ENCODE data around the gene IGSF8. TPM values are rescaled to one million over a fixed set of nuclear protein-coding genes. Genes with fewer than 3 reads are reported as not detected.

The IGSF8 gene
- total RNA-seq, 1 donor from 2014 or later, result 37.5 TPM

DNA sequence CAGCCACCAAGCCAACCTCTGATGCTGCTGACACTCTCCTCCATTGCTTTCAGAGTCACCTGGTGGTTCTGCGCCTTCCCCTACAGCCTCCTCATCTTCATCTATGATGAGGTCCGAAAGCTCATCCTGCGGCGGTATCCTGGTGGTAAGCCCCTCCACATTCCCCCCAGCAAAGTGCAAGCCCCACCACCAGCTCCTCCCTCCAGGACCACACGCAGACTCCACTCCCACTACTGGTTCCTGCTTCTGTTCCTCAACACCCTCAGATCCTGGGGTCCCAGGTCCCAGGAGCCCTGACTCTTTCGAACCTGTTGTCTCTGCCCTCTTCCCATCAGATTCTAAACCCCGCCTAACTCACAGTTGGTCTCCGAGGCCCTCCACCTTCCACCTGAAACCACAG, 41.4 kb upstream of the IGSF8 start:
- H3K27ac ChIP-seq, result no peak overlapping the region
- no peaks in the 10 kb centered on the region for H3K36me3 ChIP-seq
- ATAC-seq (no peak), DNase-seq (no peak)
- TF ChIP-seq, protein P1, sequence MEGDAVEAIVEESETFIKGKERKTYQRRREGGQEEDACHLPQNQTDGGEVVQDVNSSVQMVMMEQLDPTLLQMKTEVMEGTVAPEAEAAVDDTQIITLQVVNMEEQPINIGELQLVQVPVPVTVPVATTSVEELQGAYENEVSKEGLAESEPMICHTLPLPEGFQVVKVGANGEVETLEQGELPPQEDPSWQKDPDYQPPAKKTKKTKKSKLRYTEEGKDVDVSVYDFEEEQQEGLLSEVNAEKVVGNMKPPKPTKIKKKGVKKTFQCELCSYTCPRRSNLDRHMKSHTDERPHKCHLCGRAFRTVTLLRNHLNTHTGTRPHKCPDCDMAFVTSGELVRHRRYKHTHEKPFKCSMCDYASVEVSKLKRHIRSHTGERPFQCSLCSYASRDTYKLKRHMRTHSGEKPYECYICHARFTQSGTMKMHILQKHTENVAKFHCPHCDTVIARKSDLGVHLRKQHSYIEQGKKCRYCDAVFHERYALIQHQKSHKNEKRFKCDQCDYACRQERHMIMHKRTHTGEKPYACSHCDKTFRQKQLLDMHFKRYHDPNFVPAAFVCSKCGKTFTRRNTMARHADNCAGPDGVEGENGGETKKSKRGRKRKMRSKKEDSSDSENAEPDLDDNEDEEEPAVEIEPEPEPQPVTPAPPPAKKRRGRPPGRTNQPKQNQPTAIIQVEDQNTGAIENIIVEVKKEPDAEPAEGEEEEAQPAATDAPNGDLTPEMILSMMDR (IDR thresholded peaks at IDR 0.05), result no peak
- no peak overlapping the region for H3K4me3 ChIP-seq
- no peaks in the 10 kb centered on the region for H3K27me3 ChIP-seq
- no peaks in the 10 kb centered on the region for H3K9me3 ChIP-seq
- no peaks in the 10 kb centered on the region for H3K4me1 ChIP-seq
- intact Hi-C loops (cut with DNase I), result no loop called here

- H3K4me3 ChIP-seq, result no peak overlapping the region
- H3K36me3 ChIP-seq, result no peaks in the 10 kb centered on the region
- H3K9me3 ChIP-seq, result no peaks in the 10 kb centered on the region
- DNase-seq, result no peak
- no peaks in the 10 kb centered on the region for H3K27me3 ChIP-seq
- intact Hi-C loops (cut with DNase I), result no loop called here
- no peak overlapping the region for H3K27ac ChIP-seq
- no peak for ATAC-seq
- no peaks in the 10 kb centered on the region for H3K4me1 ChIP-seq
- TF ChIP-seq, protein P1 (IDR thresholded peaks at IDR 0.05), result no peak
Observed at GRCh38 chr1:160137216-160137862, 38.9 kb upstream of the IGSF8 start.

DNA sequence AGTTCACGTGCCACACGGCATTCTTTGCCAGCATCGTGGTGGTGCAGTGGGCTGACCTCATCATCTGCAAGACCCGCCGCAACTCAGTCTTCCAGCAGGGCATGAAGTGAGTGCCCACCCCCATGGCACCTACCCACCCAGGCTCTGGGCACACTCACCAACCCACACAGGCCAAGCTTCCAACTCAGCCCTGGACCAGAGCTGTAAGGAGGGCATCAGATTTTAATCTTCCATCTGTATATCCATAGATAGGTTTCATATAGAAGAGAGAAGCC, 38.4 kb upstream of the IGSF8 start:
- intact Hi-C loops (cut with DNase I), result no loop called here

DNA sequence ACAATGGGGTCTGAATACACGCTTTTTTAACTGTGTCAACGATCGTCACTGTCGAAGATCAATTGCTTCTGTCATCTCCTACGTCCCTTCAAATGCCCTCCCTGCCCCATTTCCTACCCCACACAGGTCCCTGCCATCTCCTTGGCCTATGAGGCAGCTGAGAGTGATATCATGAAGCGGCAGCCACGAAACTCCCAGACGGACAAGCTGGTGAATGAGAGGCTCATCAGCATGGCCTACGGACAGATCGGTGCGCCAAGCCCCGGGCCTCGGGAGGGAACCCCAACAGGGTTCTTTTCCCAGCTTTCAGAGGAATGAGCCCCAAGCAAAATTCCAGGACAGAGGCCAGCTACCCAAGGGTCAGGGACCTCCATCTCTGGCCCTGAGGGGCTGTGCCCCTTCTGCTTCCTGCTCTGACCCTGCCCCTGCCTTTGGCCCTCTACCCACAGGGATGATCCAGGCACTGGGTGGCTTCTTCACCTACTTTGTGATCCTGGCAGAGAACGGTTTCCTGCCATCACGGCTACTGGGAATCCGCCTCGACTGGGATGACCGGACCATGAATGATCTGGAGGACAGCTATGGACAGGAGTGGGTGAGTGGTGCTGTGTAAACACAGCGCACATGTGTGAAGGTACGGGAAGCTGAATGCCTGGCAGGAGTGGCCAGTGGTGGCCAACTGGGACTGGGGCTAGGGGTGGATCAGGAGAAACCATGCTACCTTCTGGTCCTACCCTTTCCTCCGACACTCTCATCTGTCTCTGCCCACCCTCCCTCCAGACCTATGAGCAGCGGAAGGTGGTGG, 37.9 kb upstream of the IGSF8 start:
- Histone ChIP-seq H3K9me3 (no peaks in the 10 kb centered on the region), H3K4me3 (no peak overlapping the region), H3K4me1 (no peaks in the 10 kb centered on the region), H3K27me3 (no peaks in the 10 kb centered on the region), H3K27ac (no peak overlapping the region), H3K36me3 (no peaks in the 10 kb centered on the region)
- DNase-seq (peak; percentile 48), ATAC-seq (no peak)
- TF ChIP-seq, protein P1 (IDR thresholded peaks at IDR 0.05), result no peak
- intact Hi-C loops (cut with DNase I), result no loop called here

More for the DNA sequence above, 38.4 kb upstream of the IGSF8 start:
- H3K36me3 ChIP-seq, result no peaks in the 10 kb centered on the region
- TF ChIP-seq, protein P1 (IDR thresholded peaks at IDR 0.05), result no peak
- no peak for ATAC-seq
- H3K4me3 ChIP-seq, result no peak overlapping the region
- no peaks in the 10 kb centered on the region for H3K27me3 ChIP-seq
- no peaks in the 10 kb centered on the region for H3K4me1 ChIP-seq
- H3K27ac ChIP-seq, result no peak overlapping the region
- no peak for DNase-seq
- H3K9me3 ChIP-seq, result no peaks in the 10 kb centered on the region

DNA sequence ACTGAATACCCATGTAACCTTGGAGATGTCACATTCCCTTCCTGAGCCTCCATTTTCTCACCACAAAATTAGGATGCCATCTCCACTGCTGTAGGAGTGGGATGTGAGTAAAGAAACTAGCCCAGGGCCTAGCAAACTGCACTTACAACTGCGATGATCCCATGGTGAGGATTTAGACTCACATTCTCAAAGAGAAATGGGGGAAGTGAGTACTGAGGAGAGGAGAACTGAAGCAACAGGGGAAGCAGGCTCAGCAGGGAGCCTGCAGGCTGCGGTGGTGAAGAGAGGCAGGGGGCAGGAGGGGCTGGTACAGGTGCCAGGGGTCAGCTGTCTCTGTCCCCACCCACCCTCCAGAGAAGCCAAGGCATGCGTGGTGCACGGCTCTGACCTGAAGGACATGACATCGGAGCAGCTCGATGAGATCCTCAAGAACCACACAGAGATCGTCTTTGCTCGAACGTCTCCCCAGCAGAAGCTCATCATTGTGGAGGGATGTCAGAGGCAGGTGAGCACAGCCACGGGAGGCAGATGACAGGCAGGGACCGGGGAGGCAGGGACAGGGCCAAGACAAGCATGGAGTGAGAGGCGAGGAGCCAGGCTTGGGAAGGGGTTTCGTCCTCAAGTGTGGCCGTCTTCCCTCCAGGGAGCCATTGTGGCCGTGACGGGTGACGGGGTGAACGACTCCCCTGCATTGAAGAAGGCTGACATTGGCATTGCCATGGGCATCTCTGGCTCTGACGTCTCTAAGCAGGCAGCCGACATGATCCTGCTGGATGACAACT, 36.6 kb upstream of the IGSF8 start:
- H3K4me1 ChIP-seq, result no peaks in the 10 kb centered on the region
- intact Hi-C loops (cut with DNase I), result no loop called here
- no peak overlapping the region for H3K27ac ChIP-seq
- DNase-seq (peak; percentile 56), ATAC-seq (peak; percentile 40)
- H3K27me3 ChIP-seq, result no peaks in the 10 kb centered on the region
- no peak overlapping the region for H3K4me3 ChIP-seq
- H3K36me3 ChIP-seq, result no peaks in the 10 kb centered on the region
- TF ChIP-seq, protein P1 (IDR thresholded peaks at IDR 0.05), result no peak
- no peaks in the 10 kb centered on the region for H3K9me3 ChIP-seq
